NCI-H1092 (cell line): Measurements from ENCODE around the gene NRP2.

Experiments used
- DNase-seq: peaks from one replicate; lab custom pipeline; 2025; lab: John Stamatoyannopoulos, UW

Gene NRP2, protein sequence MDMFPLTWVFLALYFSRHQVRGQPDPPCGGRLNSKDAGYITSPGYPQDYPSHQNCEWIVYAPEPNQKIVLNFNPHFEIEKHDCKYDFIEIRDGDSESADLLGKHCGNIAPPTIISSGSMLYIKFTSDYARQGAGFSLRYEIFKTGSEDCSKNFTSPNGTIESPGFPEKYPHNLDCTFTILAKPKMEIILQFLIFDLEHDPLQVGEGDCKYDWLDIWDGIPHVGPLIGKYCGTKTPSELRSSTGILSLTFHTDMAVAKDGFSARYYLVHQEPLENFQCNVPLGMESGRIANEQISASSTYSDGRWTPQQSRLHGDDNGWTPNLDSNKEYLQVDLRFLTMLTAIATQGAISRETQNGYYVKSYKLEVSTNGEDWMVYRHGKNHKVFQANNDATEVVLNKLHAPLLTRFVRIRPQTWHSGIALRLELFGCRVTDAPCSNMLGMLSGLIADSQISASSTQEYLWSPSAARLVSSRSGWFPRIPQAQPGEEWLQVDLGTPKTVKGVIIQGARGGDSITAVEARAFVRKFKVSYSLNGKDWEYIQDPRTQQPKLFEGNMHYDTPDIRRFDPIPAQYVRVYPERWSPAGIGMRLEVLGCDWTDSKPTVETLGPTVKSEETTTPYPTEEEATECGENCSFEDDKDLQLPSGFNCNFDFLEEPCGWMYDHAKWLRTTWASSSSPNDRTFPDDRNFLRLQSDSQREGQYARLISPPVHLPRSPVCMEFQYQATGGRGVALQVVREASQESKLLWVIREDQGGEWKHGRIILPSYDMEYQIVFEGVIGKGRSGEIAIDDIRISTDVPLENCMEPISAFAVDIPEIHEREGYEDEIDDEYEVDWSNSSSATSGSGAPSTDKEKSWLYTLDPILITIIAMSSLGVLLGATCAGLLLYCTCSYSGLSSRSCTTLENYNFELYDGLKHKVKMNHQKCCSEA

DNA sequence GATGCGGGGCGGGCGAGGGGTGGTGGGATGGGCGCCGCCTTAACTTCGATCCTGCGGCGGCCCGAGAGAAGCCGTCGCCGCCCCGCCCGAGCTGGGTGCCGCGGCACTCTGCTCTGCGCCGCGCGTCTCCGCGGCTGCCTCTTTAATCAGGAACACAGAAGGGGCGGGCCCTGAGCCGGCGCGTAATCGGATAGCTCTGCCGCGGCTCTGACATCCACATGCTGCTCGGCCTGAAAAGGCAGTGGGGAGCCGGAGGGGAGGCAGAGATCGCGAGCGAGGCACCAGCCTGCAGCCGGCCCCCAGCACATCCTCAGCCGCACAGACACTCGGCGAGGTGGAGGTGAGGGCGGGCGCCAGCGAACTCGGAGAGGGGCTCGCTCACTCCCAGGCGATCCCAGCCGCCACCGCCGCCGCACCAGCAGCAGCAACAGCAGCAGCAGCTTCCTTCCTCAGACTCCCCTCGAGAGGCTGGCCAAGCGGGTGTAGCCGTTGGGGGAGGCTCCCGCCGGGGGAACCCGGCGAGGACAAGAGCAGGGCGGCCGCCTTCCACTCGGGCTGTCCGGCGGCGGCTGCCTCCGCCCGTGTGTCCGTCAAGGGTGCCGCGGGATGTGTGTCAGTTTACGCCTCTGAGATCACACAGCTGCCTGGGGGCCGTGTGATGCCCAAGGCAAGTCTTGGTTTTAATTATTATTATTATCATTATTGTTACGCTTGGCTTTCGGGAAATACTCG lies at the start of gene NRP2:
TSS of gene NRP2 (plus strand) at position 263 of the 732 bp plus-strand sequence. CDS start 790 bp downstream, outside the sequence.
- DNase-seq = peak; percentile 60

DNA sequence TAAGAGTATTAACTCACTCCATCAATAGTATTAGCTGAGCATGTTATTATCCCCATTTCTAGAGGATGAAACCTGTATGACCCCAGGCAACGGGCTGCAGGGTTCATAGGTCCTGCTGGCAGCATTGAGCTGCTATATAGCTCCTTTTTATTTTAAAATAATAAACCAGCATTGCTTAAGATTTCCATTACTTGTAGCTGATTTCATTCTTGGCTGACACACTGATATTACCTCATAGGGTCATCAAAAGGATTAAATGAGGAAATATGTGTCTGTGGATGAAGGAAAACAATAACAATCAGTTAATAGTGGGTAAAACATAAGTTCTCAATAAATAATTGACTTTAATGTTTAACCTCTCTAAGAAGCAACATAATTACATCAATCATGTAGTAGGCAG lies 48.3 kb upstream of the NRP2 start:
- no peak for DNase-seq

DNA sequence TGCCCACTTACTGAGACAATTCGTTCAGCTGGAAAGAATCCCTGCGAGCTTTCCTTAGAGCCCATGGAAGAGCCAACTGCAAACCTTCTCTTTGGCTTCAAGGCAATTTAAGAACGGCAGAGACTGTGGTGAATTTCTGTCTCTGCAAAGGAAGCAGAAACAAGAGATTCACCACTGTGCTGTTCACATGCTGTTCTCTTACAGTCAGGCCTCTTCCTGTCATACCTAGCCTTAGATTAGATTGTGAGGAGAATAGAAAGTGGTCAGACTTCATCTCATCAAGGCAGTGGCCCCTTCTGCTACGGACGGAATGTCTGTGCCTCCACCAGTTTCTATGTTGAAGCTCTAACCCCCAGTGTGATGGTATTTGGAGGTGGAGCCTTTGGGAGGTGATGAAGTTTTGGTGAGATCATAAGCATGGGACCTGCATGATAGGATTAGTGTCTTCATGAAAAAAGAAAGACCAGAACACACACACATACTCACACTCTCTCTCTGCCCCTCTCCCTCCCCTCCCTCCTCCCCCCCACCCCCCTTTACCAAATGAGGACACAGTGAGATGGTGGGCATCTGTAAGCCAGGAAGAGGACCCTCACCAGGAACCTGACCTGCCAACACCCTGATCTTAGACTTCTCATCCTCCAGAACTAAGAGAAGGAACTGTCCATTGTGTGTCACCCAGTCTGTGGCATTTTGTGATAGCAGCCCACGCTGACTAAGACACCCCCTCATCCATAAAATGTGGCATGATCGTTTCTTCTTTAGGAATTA lies 45.6 kb upstream of the NRP2 start:
- DNase-seq = no peak

DNA sequence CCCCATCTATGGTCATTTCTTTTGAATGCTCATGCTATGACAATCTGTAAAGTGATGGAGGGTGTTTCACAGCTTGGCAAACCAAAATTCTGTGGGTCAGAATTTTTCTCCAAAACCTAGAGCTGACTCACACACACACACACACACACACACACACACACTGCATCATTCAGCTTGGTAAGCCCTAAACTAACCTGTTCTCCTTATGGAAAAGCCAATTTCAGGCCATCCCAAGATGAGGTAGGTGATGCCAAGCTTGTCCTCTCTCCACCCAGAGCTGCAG lies 45.0 kb upstream of the NRP2 start:
- DNase-seq = no peak

DNA sequence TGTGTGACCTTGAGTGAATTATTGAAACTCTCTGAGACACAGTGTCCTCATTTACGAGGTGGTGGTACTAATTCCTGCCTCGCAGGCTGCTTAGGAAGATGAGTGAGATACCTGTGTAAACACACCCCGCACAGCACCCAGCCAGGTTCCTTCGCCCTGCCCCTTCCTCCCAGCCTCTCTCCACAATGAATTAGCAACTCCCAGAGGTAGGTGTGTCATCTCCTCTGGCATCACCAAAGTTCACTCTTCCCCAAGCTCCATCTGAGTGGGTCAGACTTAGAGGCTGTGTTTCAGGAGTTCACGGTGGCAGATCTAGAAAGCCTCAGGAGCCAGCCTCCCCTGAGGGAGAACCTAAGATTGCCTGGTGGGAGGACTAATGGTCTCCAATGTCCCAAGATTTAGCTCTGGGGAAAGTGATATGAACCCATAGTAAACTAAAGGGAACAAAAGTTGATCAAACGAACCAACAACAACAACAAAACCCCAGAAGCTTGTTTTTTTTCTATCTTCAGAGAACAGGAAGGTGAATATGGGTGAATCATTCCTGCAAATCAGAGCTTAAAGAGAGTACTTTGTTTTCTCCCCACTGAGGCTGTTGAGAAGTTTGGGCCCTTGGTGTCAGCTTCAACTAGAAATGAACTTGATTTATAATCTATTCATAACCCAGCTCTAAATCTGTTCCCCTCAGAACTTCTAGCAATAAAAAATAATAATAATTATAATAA lies 44.4 kb upstream of the NRP2 start:
- no peak for DNase-seq

DNA sequence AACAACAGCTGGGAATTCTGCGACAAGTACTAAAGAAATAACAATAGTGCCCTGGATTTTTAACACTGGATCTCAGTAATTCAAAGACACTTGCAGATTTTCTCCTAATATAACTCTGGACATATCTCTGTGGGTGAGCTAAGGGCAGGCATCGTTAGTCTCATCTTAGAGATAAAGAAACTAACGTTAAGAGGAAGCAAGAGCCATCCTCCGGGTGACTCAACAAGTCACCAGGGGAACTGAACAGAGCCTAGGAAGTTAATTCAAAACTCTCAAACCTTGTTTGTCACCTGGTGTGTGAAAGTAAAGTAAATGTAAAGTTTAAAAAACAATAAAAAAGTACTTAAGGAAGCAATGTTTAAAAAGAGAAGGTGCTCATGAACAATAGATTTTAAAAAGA lies 41.6 kb upstream of the NRP2 start:
- DNase-seq = no peak

DNA sequence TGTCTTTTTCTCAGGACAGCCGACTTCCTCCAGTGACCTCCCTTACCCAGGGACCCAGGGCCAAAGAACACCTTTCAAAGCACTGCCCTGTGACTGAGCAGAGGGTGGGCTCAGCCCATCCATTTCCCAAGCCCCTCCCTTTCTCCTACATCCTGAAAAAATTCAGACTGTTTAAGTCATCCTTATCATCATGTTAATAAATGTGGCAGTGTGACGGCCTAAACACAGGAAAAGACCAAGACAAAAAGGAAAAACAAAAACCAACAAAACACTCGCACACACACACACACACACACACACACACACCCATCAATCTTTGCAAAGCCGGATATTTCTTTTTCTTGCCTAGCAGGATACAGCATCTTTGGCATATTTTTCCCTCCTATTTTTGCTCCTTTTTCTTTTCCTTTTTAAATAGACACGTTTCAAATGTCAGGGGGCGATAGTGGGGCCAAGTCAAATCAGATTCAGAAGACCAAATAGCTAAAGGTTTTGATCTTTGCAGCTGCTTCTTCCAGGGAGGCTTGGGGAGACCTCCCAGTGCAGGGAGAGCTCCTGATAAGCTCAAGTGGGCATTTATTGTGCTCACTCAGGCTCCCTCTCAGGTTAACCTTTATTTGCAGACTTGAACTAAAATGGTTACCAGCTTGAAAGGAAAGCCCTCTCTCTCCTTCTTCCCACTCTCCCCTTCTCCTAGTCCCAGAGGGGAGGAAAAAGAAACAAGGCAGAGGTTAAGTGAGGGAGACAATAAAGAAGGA lies 39.5 kb upstream of the NRP2 start:
- DNase-seq = no peak

DNA sequence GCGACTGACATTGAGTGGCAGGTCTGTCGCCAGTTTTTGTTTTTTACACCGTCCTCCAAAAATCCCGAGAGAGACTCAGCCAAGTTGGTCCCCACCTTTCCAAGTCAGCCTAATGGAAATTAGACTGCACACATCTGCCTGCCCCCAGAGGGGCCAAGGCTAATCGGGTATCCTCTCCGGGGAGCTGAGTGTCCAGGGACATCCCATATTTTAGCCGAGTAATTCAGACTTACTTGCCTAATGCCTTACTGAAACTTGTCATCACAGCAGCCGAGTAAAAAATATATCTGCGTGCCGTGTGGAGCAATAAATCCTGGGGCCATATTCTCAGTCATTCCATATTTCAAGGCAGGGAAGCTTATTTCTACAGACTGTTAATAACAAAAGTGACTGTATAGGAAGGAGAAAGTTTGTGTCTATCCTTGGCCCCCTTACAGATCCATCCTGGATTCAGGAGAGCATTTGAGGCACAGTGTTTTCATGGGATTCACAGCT lies 38.9 kb upstream of the NRP2 start:
- no peak for DNase-seq

DNA sequence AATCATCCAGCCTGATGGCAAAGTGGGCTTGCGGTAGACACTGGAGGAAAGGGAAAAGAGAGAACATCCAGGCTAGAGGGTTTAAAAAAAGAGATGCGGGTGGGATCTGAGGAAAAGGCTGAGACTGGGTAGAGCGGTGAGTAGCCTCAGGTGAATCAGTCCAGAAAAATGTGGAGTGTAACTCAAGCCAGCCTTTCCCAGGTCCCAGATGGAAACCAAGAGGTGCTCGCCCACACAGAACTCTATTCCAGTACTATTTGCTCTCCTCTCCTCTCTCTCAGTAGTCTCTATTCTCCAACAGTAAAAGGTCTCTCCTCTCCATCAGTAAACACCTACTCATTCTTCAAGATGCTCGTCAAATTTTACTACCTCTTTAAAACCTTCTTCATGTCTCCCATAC lies 38.3 kb upstream of the NRP2 start:
- no peak for DNase-seq

DNA sequence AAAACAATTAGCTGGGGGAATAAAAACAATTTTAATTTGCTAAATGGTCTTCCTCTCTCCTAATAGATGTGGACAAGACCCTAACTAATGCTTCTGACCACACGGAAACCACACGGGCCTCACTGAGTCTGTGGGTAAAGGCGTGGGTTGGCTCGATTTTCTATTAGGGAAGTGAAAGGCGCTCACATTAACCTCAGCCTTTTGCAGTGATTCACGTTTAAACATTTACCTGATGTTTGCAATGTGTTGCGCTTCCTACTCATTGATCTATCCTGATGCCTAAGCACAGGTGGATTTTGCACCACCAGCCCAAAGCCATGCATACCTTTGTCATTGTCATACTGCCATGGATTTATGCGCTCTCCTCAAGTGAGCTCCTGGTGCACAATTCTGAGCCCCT lies 35.6 kb upstream of the NRP2 start:
- DNase-seq = no peak

DNA sequence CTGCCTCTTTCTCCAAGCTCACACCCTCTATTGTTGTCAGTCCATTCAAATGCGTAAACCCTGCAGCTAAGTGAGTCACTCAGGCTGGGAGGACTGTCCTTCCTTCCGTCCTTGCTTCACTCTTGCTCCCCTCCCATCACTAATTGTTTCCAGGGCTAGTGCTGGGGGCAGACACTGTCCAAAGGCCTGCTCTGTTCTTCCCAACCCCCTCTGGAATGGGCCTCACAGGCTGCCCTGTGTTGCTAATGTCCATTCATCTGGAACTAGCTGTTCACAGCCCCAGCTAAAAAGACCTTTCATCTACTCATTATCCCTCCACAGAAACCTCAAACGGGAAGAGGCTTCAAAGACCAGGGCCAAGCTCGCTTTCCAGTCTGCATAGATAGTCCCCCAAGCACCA lies 31.9 kb upstream of the NRP2 start:
- no peak for DNase-seq

DNA sequence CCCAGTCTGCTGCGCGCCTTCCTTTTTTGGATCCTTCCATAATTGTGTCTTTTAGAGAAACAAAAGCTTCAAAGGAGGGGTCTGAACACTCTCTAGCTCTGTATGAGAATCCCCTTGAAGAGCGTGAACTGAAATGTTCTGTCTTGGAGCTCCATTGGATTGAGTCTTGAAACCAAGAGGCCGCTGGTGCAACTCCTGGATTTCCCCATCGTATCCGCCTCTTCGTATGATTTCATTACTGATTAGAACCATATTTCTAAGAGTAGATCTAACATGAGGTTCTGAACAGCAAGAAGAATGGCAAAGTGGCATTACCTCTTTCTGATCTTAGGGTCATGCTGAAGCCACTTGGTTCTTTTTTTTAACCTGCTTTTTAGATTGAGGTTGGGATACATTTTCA lies 31.4 kb upstream of the NRP2 start:
- no peak for DNase-seq

DNA sequence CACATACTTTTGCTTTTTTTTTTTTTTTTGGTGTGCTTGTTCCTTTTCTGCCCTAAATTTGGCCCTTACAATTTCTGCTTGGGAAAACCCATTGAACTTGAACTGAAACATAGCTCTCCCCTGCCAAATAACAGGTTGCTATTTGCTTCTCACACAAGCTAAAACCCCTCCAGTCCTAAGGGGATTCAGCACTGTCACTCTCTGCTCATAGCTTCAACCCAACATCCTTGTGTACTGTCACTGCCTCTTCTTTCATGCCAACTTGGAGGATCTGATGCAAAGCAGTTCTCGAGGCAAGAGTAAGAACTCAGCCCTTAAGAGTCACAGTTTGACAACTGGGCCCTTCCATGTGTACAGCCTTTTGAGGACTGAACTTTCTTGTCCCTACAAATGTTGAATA lies 30.6 kb upstream of the NRP2 start:
- DNase-seq = no peak

DNA sequence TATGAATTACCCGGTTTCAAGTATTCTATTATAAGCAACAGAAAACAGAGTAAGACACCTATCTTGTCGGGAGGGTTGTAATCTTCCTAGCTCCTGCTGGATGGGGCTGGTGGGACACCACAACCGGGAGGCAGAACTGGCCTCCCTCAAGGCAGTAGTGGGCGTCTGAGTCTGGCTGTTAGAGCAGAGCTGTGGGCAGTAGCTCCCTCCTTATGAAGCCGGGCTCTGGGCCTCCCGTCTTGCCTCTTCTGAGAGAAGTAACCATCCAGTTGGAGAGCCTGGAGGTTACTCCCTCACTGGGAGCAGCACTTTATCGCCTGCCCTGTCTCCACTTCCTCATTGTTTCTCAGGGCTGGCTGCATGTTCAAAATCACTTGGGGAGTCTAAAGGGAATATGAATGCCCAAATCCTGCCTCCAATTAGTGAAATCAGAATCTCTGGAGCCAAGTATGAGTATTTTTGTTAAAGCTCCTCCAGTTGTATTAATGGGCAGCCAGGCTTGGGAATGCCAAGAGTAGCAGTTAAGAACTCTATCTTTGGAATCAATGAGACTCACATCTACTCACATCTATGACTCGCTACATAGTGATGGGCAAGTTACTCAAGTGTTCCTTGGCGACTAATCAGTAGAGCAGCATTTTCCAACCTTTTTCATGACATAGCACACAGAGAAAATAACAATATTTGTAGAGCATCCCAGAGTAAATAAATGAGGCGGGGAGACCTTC lies 27.3 kb upstream of the NRP2 start:
- no peak for DNase-seq

DNA sequence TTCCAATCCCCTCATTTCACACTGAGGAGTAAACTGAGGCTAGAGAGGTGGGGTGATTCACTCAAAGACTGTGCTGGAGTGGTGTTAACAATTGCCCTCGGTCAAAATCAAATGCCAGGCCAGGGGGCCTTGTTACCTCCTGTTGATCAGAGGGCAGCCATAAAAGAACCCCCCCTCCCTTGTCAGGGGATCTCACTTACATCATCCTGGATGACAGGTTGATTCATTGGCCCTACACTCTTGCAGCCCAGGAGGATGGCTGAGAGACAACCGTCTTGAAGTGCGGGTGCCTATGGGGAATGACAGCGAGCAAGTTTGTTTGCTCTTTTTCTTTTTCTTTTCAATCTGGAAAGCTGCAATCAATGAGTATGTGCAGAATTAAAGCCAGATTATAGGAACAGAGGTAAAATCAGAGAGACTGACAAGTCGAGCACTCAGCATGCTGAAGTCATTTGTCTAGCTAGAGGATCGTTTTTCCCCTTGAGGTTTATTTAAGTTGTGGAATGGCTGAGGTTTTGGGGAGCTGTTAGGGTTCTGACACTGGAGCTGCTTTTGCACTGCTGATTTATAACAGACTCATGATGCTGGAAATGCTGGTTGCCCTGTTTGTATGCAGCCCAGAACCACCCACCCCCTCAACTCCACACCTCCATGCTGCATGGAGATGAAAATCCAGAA lies 26.4 kb upstream of the NRP2 start:
- no peak for DNase-seq

DNA sequence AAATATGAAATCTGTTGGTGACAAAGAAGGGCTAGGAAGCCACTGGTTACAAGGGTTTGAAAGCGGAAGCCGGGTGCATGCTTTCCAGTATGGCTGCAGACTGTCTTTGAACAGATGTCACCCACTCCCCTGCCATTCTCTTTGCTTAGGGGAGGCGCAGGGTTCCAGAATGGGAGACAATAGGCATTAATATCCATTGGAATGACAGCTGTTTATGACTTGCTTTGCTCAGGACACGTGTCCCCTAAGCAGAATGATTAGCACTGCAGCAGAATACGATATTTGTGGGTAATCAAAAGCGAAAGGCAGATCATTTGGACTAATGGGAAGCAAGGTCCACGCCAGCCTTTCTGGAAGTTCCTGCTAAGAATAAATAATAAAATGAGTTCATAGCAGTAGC lies 25.8 kb upstream of the NRP2 start:
- no peak for DNase-seq

DNA sequence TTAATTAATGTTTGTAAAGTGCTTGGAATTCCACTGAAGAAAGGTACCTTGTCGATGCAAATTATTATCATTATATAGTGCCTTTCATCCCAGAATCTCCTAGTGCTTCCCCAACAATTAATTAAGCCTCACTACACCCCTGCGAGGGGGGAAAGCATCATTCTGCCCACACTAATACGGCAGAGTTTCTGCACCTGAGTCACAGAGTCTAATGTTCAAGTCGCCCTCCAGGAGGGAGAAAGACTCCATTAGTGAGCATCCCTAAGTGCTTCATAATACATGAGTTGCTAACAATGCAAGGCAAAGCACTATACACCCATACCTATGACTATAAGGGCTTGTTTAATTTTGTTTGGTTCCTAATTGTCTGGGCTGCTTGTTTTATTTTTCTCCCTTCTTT lies 25.4 kb upstream of the NRP2 start:
- DNase-seq = no peak

DNA sequence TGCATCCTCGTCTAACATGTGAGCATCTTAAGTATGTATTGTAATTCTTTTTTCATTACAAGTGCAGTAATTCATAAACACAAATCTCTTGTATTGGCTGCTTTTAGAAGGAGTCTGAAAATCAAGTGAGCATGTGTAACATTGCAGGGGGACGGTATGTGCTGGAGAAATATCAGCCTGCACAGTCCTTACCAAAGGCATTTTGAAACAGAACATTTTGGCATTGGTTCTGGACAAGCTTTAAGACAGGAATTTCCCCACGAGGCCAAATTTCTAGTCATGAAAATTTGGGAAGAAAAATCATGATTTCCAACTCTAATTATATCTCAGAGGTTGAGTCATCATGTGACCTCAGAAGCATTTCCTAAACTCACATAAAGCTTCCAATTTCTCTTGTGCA lies 24.7 kb upstream of the NRP2 start:
- no peak for DNase-seq

DNA sequence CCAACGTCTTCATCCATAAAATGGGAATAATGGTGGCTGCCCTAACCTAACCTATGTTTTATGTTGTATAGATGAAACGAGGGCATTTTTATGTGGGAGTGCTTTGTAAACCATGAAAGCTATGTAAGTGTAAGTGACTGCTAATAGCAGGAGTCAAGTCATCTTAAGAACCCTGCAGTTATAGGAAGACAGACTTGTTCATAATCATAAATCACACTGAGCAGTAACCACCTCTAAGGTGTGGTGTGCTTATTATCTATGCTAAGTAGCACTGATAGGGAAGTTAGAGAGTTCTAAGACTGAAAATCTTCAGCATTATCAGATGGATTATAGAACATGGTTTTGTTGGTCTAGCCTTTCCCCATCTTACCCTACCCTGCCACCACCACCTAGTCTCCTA lies 24.2 kb upstream of the NRP2 start:
- no peak for DNase-seq
